ENCODE measurements around the gene GRM4. TPM values are rescaled to one million over a fixed set of nuclear protein-coding genes. Genes with fewer than 3 reads are reported as not detected.

The GRM4 gene
- total RNA-seq, 1 donor from 2014 or later = 1.2 TPM

DNA sequence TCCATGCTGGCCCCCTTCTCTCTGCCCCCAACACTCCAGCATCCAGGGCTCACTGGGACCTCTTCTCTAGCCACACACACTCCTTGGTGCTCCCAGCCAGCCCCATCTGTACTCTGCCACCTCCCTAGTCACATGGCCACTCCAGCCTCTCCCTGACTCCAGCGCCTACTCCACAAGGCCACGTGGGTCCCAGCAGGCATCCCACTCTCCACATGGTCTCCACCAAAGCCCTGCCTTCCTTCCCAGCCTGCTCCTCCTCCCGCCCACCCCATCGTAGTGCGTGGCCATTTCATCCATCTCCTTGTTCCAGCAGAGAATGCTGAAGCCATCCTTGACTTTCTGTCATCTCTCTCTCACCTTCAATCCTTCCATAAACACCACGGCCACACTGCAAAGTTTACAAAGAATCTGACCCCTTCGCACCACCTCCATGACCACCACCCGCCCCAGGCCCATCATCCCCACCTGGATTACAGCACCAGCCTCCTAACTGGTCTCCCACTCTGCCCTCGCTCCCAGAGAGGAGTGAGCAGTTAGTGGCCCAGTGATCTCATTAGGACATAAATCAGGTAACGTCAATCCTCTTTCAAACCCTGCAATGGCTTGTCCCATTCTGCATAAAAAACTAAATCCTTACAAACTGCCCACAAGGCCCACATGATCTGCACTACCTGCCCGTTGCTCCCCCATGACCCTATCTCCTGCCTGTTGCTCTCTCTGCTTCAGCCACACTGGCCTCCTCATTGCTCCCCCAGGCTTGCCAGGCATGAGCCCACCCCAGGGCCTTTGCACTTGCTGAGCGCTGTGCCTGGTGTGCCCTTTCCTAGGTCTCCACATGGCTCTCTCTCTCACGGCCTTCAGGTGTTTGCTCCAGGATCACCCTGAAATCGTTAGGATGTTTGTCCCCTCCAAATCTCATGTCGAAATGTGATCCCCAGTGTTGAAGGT is 96.2 kb downstream of the GRM4 start:
- TF ChIP-seq EZH2phosphoT487 (IDR thresholded peaks at IDR 0.05) (no peak), EZH2 (IDR thresholded peaks at IDR 0.05) (no peak)
- TF ChIP-seq, protein P1, sequence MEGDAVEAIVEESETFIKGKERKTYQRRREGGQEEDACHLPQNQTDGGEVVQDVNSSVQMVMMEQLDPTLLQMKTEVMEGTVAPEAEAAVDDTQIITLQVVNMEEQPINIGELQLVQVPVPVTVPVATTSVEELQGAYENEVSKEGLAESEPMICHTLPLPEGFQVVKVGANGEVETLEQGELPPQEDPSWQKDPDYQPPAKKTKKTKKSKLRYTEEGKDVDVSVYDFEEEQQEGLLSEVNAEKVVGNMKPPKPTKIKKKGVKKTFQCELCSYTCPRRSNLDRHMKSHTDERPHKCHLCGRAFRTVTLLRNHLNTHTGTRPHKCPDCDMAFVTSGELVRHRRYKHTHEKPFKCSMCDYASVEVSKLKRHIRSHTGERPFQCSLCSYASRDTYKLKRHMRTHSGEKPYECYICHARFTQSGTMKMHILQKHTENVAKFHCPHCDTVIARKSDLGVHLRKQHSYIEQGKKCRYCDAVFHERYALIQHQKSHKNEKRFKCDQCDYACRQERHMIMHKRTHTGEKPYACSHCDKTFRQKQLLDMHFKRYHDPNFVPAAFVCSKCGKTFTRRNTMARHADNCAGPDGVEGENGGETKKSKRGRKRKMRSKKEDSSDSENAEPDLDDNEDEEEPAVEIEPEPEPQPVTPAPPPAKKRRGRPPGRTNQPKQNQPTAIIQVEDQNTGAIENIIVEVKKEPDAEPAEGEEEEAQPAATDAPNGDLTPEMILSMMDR (IDR thresholded peaks at IDR 0.05) = no peak
- Histone ChIP-seq H3K9ac (no peak overlapping the region), H3K27me3 (no peaks in the 10 kb centered on the region), H4K20me1 (ENCODE audit: low read depth) (peaks cover 6% of the 10 kb centered on the region), H3F3A (ENCODE audit: low read depth) (peaks cover 20% of the 10 kb centered on the region), H3K4me1 (peaks cover 36% of the 10 kb centered on the region), H3K9me3 (ENCODE audit: low read depth) (no peaks in the 10 kb centered on the region), H2AFZ (replicated peaks) (no peak overlapping the region), H3K36me3 (no peaks in the 10 kb centered on the region), H3K4me3 (no peak overlapping the region), H3K27ac (no peak overlapping the region), H3K79me2 (ENCODE audit: low read depth) (no peaks in the 10 kb centered on the region), H3K4me2 (no peak overlapping the region)
- Mint-ChIP-seq H3K9me3 (no peaks in the 10 kb centered on the region), H3K4me1 (peaks cover 32% of the 10 kb centered on the region), H3K36me3 (no peaks in the 10 kb centered on the region), H3K27me3 (ENCODE audit: insufficient read depth, low read depth) (peaks cover 15% of the 10 kb centered on the region), H3K4me3 (peak overlapping the region; percentile 71), H3K27ac (peak overlapping the region; percentile 84)
- no peak for DNase-seq (ENCODE audit: low spot score)

DNA sequence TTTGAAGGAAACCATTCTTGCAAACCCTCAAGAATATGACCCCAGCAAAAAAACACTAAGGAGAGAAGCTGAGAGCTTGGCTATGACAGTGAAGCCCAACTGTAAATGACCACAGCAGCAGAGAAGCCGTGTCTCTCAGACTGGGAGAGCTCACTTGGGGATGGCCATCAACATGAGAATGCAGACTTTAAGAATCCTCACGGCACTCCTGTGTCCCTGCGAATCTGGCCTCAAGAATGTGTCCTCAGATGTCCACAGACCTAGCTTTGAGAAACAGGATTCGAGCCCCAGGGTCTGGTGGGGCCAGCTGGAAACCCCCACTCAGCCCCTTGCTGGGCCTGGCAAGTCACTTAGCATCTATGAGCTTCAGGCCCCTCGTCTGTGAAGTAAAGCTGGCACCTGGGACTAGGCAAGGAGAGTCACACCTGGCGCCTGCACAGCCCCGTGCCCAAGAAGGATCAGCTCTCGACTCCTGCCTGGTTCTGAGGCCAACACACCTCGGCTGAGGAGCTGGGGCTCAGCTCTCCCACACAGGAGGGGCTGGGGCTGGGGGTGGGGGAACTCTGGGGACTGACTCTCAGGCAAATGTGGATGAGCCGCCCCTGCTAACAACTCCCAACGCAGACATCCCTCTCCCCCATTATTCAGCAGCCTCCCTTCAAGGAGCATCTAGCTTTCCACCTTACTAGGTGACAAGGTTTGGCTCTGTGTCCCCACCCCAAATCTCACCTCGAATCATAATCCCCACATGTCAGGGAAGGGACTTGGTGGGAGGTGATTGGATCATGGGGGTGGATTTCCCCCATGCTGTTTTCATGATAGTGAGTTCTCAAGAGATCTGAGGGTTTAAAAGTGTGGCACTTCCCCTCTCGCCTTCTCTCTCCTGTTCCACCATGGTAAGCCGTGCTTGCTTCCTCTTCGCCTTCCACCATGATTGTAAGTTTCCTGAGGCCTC is 97.7 kb downstream of the GRM4 start:
- H3K4me2 ChIP-seq = no peak overlapping the region
- Mint-ChIP-seq H3K27me3 (ENCODE audit: insufficient read depth, low read depth) (peaks cover 25% of the 10 kb centered on the region), H3K4me1 (peaks cover 38% of the 10 kb centered on the region), H3K4me3 (no peak overlapping the region), H3K36me3 (no peaks in the 10 kb centered on the region), H3K27ac (no peak overlapping the region), H3K9me3 (no peaks in the 10 kb centered on the region)
- no peak overlapping the region for H3K4me3 ChIP-seq
- no peaks in the 10 kb centered on the region for H3K36me3 ChIP-seq
- DNase-seq (ENCODE audit: low spot score) = no peak
- no peak overlapping the region for H2AFZ ChIP-seq (replicated peaks)
- H3K9ac ChIP-seq = no peak overlapping the region
- TF ChIP-seq, protein P1 (IDR thresholded peaks at IDR 0.05) = no peak
- no peak for TF ChIP-seq EZH2phosphoT487 (IDR thresholded peaks at IDR 0.05)
- no peak for TF ChIP-seq EZH2 (IDR thresholded peaks at IDR 0.05)
- H4K20me1 ChIP-seq (ENCODE audit: low read depth) = peaks cover 6% of the 10 kb centered on the region
- H3K4me1 ChIP-seq = peaks cover 28% of the 10 kb centered on the region
- H3K27ac ChIP-seq = no peak overlapping the region
- peaks cover 29% of the 10 kb centered on the region for H3F3A ChIP-seq (ENCODE audit: low read depth)
- H3K27me3 ChIP-seq = no peaks in the 10 kb centered on the region
- H3K79me2 ChIP-seq (ENCODE audit: low read depth) = no peaks in the 10 kb centered on the region
- H3K9me3 ChIP-seq (ENCODE audit: low read depth) = no peaks in the 10 kb centered on the region

DNA sequence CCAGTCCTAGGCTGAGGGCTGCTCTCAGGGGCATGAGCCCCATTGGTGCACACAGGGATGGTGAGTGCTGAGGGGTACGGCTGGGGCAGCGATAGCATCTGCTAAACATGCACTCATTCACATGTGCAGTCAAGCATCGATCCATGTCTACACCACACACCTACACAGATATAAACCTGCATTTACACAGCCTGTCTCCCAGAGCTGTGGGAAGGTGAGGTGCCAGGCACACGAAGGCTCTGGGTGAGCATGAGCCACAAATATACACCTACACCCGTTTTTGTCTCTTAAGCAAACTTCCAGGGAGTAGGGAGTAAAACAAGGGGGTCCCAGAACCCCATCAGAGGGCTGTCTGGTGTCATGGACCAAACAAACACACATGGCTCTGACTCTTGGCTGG is 99.3 kb downstream of the GRM4 start:
- Histone ChIP-seq H4K20me1 (ENCODE audit: low read depth) (peaks cover 6% of the 10 kb centered on the region), H3K4me2 (no peak overlapping the region), H3F3A (ENCODE audit: low read depth) (peaks cover 17% of the 10 kb centered on the region), H3K36me3 (no peaks in the 10 kb centered on the region), H3K27ac (no peak overlapping the region), H3K9ac (no peak overlapping the region), H3K4me1 (peaks cover 23% of the 10 kb centered on the region), H2AFZ (replicated peaks) (no peak overlapping the region), H3K4me3 (no peak overlapping the region), H3K79me2 (ENCODE audit: low read depth) (no peaks in the 10 kb centered on the region), H3K27me3 (no peaks in the 10 kb centered on the region), H3K9me3 (ENCODE audit: low read depth) (no peaks in the 10 kb centered on the region)
- Mint-ChIP-seq H3K36me3 (no peaks in the 10 kb centered on the region), H3K9me3 (no peaks in the 10 kb centered on the region), H3K4me1 (peaks cover 30% of the 10 kb centered on the region), H3K4me3 (no peak overlapping the region), H3K27ac (no peak overlapping the region), H3K27me3 (ENCODE audit: insufficient read depth, low read depth) (peaks cover 23% of the 10 kb centered on the region)
- no peak for TF ChIP-seq EZH2 (IDR thresholded peaks at IDR 0.05)
- TF ChIP-seq, protein P1 (IDR thresholded peaks at IDR 0.05) = no peak
- no peak for TF ChIP-seq EZH2phosphoT487 (IDR thresholded peaks at IDR 0.05)
- no peak for DNase-seq (ENCODE audit: low spot score)
